Fibroblast of the aortic adventitia (primary cell): ENCODE data around the gene TANC1. TPM values are rescaled to one million over a fixed set of nuclear protein-coding genes. Genes with fewer than 3 reads are reported as not detected.
"Not testable (repeated sequence)": the region's sequence is repeated elsewhere in the genome, so short reads cannot be mapped to it uniquely, and the experiment has no call there.

Experiments
- DNase-seq: peaks from one replicate; pipeline ENCODE4 v3.0.0-alpha.2; 2010; ENCODE audit warnings: low read depth
- H3K4me3 ChIP-seq: 2 replicates; pipeline ENCODE4 v1.5.1; 2011; ENCODE audit warnings: low read depth, mild to moderate bottlenecking, control low read depth, low read length, moderate library complexity
- CTCF ChIP-seq: IDR thresholded peaks from 2 replicates; pipeline ENCODE4 v1.5.1; 2011; ENCODE audit warnings: mild to moderate bottlenecking, low read length, control low read depth, inconsistent platforms; ENCODE audit not compliant: insufficient read depth
- total RNA-seq: library from RNA; depleted of rRNA; stranded (reverse); fragments of >200 nt; gene quantifications from 2 replicates; pipeline ENCODE4 v1.2.3, GENCODE V29; 2012; ENCODE audit warnings: low replicate concordance

Gene TANC1
- total RNA-seq, 1 donor: 11.9 TPM

- no peak for TF ChIP-seq CTCF
- no peak overlapping the region for H3K4me3 ChIP-seq
- no peak for DNase-seq
Measured at GRCh38 chr2:159136391-159136790, 168.0 kb downstream of the TANC1 start.

- no peak for TF ChIP-seq CTCF
- no peak overlapping the region for H3K4me3 ChIP-seq
- DNase-seq: peak; percentile 66
Measured at GRCh38 chr2:159137511-159138241, 169.2 kb downstream of the TANC1 start.

- DNase-seq: no peak
- no peak overlapping the region for H3K4me3 ChIP-seq
- TF ChIP-seq CTCF: no peak
Measured at GRCh38 chr2:159138642-159139182, 170.3 kb downstream of the TANC1 start.

GRCh38 chr2:159139216-159139933 lies 170.9 kb downstream of the TANC1 start:
- no peak for TF ChIP-seq CTCF
- H3K4me3 ChIP-seq: no peak overlapping the region
- DNase-seq: no peak

- no peak for TF ChIP-seq CTCF
- H3K4me3 ChIP-seq: no peak overlapping the region
- peak; percentile 87 for DNase-seq
Measured at GRCh38 chr2:159140070-159140769, 171.8 kb downstream of the TANC1 start.

- H3K4me3 ChIP-seq, DNase-seq: not testable (repeated sequence)
Measured at GRCh38 chr2:159140821-159141220, 172.4 kb downstream of the TANC1 start.
